Activated CD8-positive, alpha-beta memory T cell treated with anti-CD3 and anti-CD28 coated beads, Interleukin-2, amount 50 U/mL, for 48 hours (primary cell): ENCODE results near the gene ARHGAP4.

Experiments used
- DNase-seq: peaks from one replicate; pipeline ENCODE4 v3.0.0-alpha.2; 2020

The ARHGAP4 gene

GRCh38 chrX:153925739-153926551 is at the start of gene ARHGAP4:
TSS of gene ARHGAP4 (minus strand) at chrX:153926264. CDS start at chrX:153926202, 62 bp downstream.
- peak; percentile 80 for DNase-seq

- no peak for DNase-seq
Observed at GRCh38 chrX:153974726-153975286, 48.7 kb upstream of the ARHGAP4 start.

- no peak for DNase-seq
Observed at GRCh38 chrX:153974003-153974725, 48.1 kb upstream of the ARHGAP4 start.

GRCh38 chrX:153973127-153974002 is 47.3 kb upstream of the ARHGAP4 start:
- DNase-seq, result peak; percentile 54

GRCh38 chrX:153972368-153973126 is 46.5 kb upstream of the ARHGAP4 start, which contains the start of gene TMEM187:
TSS of gene TMEM187 (plus strand) at chrX:153972754. CDS start at chrX:153982063, 9,309 bp downstream.
- peak; percentile 90 for DNase-seq

GRCh38 chrX:153971450-153972367 is 45.6 kb upstream of the ARHGAP4 start, which contains the start of gene HCFC1:
TSS of gene HCFC1 (minus strand) at chrX:153971818. CDS start at chrX:153970840, 978 bp downstream.
- peak; percentile 89 for DNase-seq

GRCh38 chrX:153971124-153971449 is 45.0 kb upstream of the ARHGAP4 start:
- DNase-seq, result peak; percentile 89

- DNase-seq, result no peak
Observed at GRCh38 chrX:153970357-153971123, 44.5 kb upstream of the ARHGAP4 start.

- no peak for DNase-seq
Observed at GRCh38 chrX:153969904-153970356, 43.9 kb upstream of the ARHGAP4 start.

GRCh38 chrX:153969125-153969903 is 43.2 kb upstream of the ARHGAP4 start:
- no peak for DNase-seq

GRCh38 chrX:153968754-153969124 is 42.7 kb upstream of the ARHGAP4 start:
- no peak for DNase-seq

- DNase-seq, result no peak
Observed at GRCh38 chrX:153968255-153968654, 42.2 kb upstream of the ARHGAP4 start.

- DNase-seq, result no peak
Observed at GRCh38 chrX:153967536-153968224, 41.6 kb upstream of the ARHGAP4 start.

GRCh38 chrX:153966841-153967535 is 40.9 kb upstream of the ARHGAP4 start:
- DNase-seq, result no peak

- no peak for DNase-seq
Observed at GRCh38 chrX:153966283-153966688, 40.2 kb upstream of the ARHGAP4 start.

- no peak for DNase-seq
Observed at GRCh38 chrX:153965406-153965805, 39.3 kb upstream of the ARHGAP4 start.

GRCh38 chrX:153964105-153964504 is 38.0 kb upstream of the ARHGAP4 start:
- DNase-seq, result no peak

GRCh38 chrX:153963546-153963945 is 37.5 kb upstream of the ARHGAP4 start:
- no peak for DNase-seq
